ENCODE results near the gene FOXL2. TPM values are rescaled to one million over a fixed set of nuclear protein-coding genes. Genes with fewer than 3 reads are reported as not detected.

FOXL2 gene
- total and polyA plus RNA-seq, 7 donors = 0.01 to 0.39 (median 0.21) TPM; not detected in 3

DNA sequence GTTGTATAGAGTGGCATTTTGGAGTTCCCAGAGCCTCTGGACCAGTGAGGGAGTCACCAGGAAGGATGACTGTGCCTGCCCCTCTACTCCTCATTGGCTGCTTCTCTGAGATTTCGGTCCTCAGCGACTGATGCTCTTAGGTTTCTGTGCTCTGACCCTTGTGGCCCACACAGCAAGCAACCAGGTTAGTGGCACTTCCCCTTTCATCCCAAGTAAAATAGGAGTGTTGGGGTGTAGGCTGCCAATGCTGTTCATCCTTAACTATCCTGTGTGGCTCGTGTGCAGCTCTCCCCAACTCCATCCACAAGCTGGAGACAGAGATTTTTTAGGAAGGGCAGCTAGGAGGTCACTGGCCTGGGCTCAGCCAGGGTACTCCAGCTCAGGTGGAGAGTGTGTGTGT, 37.9 kb upstream of the FOXL2 start:
- Histone ChIP-seq H3K27me3 (ENCODE audit: insufficient read depth in 3 of 3, low read length in 2 of 3) (peaks cover 0 to 2% (median 0%) of the 10 kb centered on the region in 3 donors), H3K36me3 (ENCODE audit: insufficient read depth in 1 of 2, low read depth in 1 of 2) (no peaks in the 10 kb centered on the region), H3K9me3 (no peaks in the 10 kb centered on the region), H3K4me3 (no peak overlapping the region), H3K4me1 (no peaks in the 10 kb centered on the region), H3K27ac (no peak overlapping the region)
- WGBS, 3 donors = 53 to 77% (median 55%) methylated on average over 3 of the region's 3 CpGs
- intact Hi-C loops (cut with DNase I) = no loop called here
- TF ChIP-seq, protein P1, sequence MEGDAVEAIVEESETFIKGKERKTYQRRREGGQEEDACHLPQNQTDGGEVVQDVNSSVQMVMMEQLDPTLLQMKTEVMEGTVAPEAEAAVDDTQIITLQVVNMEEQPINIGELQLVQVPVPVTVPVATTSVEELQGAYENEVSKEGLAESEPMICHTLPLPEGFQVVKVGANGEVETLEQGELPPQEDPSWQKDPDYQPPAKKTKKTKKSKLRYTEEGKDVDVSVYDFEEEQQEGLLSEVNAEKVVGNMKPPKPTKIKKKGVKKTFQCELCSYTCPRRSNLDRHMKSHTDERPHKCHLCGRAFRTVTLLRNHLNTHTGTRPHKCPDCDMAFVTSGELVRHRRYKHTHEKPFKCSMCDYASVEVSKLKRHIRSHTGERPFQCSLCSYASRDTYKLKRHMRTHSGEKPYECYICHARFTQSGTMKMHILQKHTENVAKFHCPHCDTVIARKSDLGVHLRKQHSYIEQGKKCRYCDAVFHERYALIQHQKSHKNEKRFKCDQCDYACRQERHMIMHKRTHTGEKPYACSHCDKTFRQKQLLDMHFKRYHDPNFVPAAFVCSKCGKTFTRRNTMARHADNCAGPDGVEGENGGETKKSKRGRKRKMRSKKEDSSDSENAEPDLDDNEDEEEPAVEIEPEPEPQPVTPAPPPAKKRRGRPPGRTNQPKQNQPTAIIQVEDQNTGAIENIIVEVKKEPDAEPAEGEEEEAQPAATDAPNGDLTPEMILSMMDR (IDR thresholded peaks at IDR 0.05) = no peak
- no peak for ATAC-seq
- DNase-seq = no peak

DNA sequence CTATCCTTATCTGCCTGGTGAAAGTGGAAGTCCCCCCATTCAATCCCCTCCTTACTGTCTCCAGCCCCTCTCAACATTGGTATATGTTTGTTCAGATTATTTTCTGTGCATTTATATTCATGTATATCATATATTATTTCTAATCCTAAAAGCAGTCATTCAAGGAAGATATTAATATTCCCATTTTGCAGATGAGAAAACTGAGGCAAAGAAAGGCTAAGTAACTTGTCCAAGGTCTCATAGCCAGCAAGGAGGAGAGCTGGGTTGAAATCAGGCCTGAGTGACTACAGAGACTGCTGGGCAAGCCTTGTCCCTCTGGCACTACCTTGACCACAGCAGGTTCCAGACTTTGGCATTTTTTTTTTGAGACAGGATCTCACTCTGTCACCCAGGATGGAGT, 29.1 kb upstream of the FOXL2 start:
- Histone ChIP-seq H3K27ac (no peak overlapping the region), H3K36me3 (ENCODE audit: insufficient read depth in 1 of 2, low read depth in 1 of 2) (no peaks in the 10 kb centered on the region), H3K4me3 (no peak overlapping the region), H3K9me3 (no peaks in the 10 kb centered on the region), H3K4me1 (no peaks in the 10 kb centered on the region), H3K27me3 (ENCODE audit: insufficient read depth in 3 of 3, low read length in 2 of 3) (peaks cover 0 to 6% (median 2%) of the 10 kb centered on the region in 3 donors)
- TF ChIP-seq, protein P1 (IDR thresholded peaks at IDR 0.05) = no peak
- intact Hi-C loops (cut with DNase I) = no loop called here
- no peak for DNase-seq
- ATAC-seq = no peak

DNA sequence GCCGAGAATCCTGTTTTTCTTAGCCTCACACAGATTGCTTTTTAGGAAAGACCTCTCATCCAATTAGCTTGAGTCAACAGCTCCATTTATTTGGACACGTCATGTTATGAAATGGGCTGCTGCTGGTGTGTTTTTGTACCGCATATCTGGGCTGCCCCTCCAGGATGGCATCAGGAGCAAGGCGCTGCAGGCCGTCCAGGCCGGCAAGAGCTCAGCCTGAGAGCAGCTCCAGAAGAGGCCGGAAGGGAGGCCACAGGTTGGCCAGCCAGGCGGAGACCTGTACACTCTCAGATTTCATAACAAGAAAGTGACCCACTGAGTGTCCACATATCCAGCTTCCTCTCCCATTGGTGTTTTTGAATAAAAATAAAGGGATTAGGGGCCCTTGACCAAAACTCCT, 28.4 kb upstream of the FOXL2 start:
- ATAC-seq = no peak
- DNase-seq = no peak
- WGBS, 3 donors = 92 to 94% (median 93%) methylated on average over 8 of the region's 8 CpGs
- Histone ChIP-seq H3K36me3 (ENCODE audit: insufficient read depth in 1 of 2, low read depth in 1 of 2) (no peaks in the 10 kb centered on the region), H3K4me1 (no peaks in the 10 kb centered on the region), H3K4me3 (no peak overlapping the region), H3K27ac (no peak overlapping the region), H3K9me3 (no peaks in the 10 kb centered on the region), H3K27me3 (ENCODE audit: insufficient read depth in 3 of 3, low read length in 2 of 3) (peaks cover 0 to 6% (median under 1%) of the 10 kb centered on the region in 3 donors)
- intact Hi-C loops (cut with DNase I) = no loop called here
- TF ChIP-seq, protein P1 (IDR thresholded peaks at IDR 0.05) = no peak

DNA sequence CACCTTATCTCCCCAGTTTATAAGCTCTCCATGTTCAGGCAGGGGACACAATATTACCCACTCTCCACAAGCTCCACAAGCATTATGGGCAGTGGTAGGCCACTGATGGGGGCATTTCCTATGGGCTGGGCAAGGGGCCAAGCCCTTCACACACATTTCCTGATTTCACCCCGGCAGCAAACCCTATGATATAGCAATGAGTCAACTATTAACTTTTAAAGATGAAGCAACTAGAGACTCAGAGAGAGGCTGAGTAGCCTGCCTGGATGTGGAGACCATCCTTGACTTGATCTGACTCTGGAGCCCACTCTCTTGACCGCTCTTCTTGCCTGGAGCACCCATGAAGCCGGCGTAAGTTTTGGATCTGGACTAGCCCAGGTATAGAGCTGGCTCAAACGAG, 27.5 kb upstream of the FOXL2 start:
- WGBS, 3 donors = 83 to 86% (median 84%) methylated on average over 5 of the region's 5 CpGs
- intact Hi-C loops (cut with DNase I) = no loop called here
- H3K9me3 ChIP-seq = no peaks in the 10 kb centered on the region
- DNase-seq = no peak
- no peaks in the 10 kb centered on the region for H3K36me3 ChIP-seq (ENCODE audit: insufficient read depth in 1 of 2, low read depth in 1 of 2)
- H3K4me1 ChIP-seq = no peaks in the 10 kb centered on the region
- ATAC-seq = no peak
- no peak overlapping the region for H3K27ac ChIP-seq
- H3K27me3 ChIP-seq (ENCODE audit: insufficient read depth in 3 of 3, low read length in 2 of 3) = peaks cover 0 to 6% (median 0%) of the 10 kb centered on the region in 3 donors
- H3K4me3 ChIP-seq = no peak overlapping the region
- TF ChIP-seq, protein P1 (IDR thresholded peaks at IDR 0.05) = no peak

DNA sequence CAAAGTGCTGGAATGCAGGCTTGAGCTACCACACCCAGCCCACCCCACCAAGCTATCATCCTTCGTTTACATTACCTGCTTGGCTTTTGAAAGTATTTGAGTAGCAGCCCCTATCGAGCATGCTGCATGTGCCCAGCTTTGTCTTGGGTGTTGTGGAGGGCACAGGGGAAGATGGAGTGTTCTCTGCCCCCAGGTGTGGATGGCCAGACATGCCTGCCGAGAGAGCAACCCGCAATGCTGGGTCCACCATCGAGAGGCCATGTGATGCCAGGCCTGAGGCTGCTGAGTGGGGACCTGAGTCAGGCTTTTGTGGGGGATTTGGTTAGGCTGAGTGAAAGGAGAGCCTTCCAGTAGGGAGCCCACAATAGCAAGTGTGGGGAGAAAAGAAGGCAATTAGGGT, 26.0 kb upstream of the FOXL2 start:
- DNase-seq = no peak
- WGBS, 3 donors = 92 to 93% (median 93%) methylated on average over 5 of the region's 5 CpGs
- TF ChIP-seq, protein P1 (IDR thresholded peaks at IDR 0.05) = no peak
- Histone ChIP-seq H3K4me1 (no peaks in the 10 kb centered on the region), H3K9me3 (no peaks in the 10 kb centered on the region), H3K27me3 (ENCODE audit: insufficient read depth in 3 of 3, low read length in 2 of 3) (peaks cover 0 to 13% (median 0%) of the 10 kb centered on the region in 3 donors), H3K36me3 (ENCODE audit: insufficient read depth in 1 of 2, low read depth in 1 of 2) (no peaks in the 10 kb centered on the region), H3K4me3 (no peak overlapping the region), H3K27ac (no peak overlapping the region)
- ATAC-seq = no peak
- intact Hi-C loops (cut with DNase I) = no loop called here

Data from psoas muscle (tissue), 8 donors.